ENCODE measurements around the gene GSK3A.

GRCh38 chr19:42272535-42272897, 30.1 kb upstream of the GSK3A start:
- TF ChIP-seq CTCF (IDR thresholded peaks at IDR 0.05) (no peak), POLR2A (IDR thresholded peaks at IDR 0.05) (no peak), EP300 (IDR thresholded peaks at IDR 0.05) (no peak)
